Cerebellar cortex (tissue), 1 donor: ENCODE results near the gene CCL4.
"Not testable (repeated sequence)": the region's sequence is repeated elsewhere in the genome, so short reads cannot be mapped to it uniquely, and the experiment has no call there.

Experiments used
- DNase-seq: peaks from one replicate; pipeline ENCODE4 v3.0.0-alpha.2; 2015; ENCODE audit warnings: low spot score

Gene CCL4

DNA sequence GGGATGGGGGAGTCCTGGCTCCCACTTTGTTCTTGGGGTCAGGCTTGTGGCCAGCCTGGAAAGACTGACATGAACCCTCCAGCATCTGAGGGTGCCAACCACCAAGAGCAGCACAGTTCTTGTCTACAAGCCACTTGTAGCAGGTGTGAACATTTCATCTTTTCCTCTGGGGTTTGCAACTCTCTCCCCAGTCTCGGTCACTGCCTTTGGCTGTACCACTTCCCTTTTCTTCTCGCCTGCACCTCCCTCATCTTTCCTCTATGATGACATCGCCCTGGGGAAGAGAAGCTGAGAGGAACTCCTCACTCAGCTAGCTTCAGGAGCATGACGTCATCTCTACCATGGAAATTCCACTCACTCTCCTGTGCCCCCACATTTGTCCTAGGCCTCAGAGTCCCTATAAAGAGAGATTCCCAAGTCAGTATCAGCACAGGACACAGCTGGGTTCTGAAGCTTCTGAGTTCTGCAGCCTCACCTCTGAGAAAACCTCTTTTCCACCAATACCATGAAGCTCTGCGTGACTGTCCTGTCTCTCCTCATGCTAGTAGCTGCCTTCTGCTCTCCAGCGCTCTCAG lies at the start of gene CCL4:
Gene CCL4, plus strand, starts transcription at position 427 of the 575 bp plus-strand sequence. Its CDS starts 79 bp downstream, at position 506.
- not testable (repeated sequence) for DNase-seq

GRCh38 chr17:36055171-36055570 lies 48.5 kb upstream of the CCL4 start:
- no peak for DNase-seq

DNA sequence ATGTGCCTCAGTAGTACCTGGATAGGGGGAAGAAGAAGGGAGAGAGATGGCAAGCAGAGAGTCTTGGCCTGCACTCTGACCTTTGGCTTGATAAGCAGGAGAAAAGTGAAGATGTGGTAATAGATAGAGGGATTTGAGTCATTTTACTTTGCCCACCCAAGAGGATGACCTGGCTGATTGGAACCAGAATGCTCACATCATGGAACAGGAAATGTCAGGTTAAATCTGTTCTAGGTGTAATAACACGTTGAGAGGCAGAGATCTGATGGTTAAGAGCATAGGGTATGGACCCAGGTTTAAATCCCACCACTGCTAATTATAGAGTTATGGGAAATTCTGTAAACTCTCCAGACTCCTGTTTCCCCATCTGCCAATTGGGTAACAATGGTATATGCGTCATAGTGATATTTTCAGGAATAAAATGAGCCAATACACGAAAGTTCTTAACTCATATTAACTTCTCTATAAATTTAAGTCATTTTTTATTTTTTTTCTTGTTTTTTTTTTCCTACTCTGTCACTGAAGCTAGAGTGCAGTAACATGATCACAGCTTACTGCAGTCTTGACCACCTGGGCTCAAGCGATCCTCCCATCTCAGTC lies 47.6 kb upstream of the CCL4 start:
- DNase-seq, result no peak

DNA sequence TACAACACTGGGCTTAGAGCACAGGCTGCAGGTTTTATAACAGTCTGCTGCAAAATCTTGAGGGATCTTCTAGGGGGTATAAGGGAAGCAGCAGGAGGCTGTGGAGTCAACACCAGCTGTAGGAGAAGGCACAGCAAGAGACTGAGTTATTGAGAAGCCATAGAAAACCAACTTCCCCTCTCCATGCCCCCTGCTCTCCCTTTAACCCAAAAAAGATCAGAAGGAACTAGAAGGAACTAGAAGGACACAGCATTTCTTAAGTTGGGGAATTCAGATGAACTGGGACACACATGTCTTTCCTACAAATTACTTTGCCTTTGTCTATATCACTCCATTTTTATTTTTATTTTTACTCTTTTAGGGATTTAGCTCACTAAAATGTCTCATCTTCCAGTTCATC lies 45.7 kb upstream of the CCL4 start:
- DNase-seq, result no peak

DNA sequence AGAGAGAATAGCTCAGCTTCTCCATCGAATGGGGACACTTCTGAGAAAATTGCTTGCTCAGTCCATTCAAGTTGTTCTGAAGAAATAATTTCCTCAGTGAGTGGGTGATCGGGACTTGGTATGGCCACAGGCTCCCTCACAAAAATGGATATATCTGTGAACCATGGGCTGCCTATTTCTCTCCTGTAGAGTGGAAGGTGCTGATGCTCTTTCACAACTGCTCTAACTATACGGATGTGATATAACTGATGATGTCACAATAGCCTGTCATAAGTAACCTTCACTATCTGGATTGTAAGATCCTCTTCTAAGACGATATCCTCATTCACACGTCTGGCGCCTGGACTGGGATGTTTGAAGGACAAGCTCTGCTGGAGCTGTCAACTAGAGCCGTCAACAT lies 44.2 kb upstream of the CCL4 start:
- DNase-seq, result no peak

- DNase-seq, result no peak
These were observed 42.8 kb upstream of the CCL4 start for GRCh38 chr17:36060816-36061215.

GRCh38 chr17:36063786-36064541 lies 39.7 kb upstream of the CCL4 start, which contains the start of gene CCL18:
Gene CCL18, plus strand, starts transcription at chr17:36064272. Its CDS starts 71 bp downstream, at chr17:36064343.
- no peak for DNase-seq

DNA sequence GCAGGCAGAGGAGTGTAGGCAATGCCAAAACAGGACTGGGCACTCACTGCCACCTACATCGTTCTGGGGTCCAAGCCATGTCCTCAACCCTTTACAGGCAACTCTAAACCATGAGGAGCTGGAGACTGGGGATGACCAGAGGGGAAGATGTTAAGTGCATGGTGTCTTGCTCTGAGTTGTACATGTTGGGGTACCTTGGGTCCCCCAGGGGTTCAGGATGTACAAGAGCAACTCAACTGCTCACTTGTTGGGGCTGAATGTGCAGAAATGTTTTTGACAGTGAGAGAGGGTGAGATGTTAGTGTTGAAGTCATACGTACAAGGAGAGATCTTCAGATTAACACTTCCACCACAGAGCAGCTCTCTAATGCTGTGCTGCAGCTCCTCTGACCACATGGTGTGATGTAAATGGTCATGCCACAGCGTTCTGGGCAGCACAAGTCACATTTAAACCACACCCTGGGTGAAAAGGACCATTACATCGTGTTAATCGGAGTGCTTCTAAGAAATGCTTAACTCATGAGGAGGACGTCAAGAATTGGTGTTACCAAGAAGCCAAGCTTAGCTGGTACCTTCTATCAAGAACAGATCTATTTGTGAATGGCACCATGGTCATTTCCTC lies 37.2 kb upstream of the CCL4 start:
- DNase-seq, result no peak

DNA sequence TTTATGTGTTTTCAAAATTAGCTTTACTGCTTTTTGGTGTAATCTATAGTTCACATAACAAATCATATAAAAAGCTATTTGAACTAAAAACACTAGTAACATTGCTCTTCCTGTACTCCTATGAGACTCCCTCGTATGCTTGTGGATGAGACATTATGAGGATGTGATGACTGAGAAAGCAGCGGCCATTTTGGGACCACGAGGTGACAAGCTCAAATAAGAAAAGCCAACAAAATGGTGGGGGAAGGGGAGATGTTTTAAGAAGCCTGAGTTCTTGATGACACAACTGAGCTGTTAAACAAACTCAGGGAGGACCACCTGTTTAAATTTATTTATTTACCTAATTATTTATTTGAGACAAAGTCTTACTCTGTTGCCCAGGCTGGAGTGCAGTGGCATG lies 35.1 kb upstream of the CCL4 start:
- no peak for DNase-seq

DNA sequence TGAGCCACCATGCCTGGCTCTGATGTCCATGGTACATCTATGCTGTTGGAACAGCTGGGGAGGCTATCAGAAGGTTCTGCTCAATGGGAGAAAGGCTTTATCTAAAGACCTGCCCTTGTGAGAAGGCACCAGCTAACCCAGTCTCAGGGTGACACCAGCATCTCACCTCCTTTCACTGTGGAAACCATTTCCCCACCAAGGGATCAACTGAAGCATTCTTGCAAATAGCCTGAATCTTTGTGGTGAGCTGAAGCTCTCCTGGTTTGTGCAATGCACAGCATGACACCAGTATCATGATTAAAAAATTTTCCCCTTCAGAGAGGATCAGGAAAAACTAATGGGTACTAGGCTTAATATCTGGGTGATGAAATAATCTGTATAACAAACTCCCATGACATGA lies 34.5 kb upstream of the CCL4 start:
- no peak for DNase-seq

DNA sequence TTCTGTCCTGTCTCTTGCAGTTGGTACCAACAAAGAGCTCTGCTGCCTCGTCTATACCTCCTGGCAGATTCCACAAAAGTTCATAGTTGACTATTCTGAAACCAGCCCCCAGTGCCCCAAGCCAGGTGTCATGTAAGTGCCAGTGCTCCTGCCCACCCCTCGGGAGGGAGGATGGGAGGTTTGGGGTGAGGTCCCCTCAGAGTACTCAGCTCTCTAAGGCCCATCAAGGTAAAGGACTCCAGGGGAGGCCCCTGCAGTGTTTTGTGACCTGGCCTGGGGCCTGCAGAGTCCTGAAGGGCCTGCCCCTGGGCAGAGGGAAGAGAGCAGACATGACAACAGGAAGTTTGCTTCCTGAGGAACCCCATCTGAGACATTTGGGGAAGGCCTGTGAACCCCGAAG lies 33.2 kb upstream of the CCL4 start:
- DNase-seq, result no peak

GRCh38 chr17:36071751-36072150 lies 31.9 kb upstream of the CCL4 start:
- DNase-seq, result no peak

DNA sequence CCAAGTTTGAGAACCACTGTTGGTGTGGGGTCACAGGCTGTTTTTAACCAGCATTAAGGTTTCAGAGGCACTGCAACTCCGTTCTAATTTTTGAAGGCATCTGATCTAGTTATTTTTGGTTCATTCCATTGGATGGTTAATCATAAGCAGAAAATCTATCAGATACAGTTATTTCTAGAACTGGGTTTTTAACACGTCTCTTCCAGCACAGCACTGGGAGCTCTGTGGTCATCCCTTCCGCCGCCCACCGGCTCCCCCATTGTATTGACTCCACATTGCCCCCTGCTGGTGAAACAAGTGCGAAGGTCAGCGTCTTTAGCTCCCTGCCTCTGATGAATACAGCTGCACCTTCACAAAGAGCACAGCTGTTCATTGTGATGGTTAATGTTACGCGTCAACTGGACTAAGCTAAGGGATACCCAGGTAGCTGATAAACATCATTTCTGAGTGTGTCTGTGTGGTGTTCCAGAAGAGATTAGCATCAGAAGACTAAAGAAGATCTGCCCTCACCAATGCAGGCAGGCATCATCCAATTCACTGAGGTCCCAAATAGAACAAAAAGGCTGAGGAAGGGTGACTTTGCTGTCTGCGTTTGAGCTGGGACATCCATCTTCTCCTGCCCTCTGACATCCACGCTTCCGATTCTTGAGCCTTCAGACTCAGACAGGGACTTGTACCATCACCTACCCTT lies 31.1 kb upstream of the CCL4 start:
- peak; percentile 34 for DNase-seq

DNA sequence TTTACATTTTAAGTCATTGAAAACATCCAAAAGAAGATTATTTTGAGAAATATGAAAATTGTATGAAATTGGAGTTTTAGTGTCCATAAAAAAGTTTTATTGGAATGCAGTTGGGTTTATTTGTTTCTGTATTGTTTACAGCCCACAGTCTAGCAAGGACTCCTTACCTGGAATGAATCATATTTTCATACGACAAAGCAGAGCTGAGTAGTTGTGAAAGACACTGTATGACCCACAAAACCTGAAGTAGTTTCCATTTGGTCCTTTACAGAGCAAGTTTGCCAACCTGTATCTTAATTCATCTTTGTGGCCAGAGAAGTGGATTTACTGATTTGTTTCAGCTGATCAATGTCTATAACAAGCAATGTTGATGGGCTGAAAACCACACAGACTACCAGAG lies 29.3 kb upstream of the CCL4 start:
- no peak for DNase-seq

- DNase-seq, result not testable (repeated sequence)
These were observed 21.8 kb upstream of the CCL4 start for GRCh38 chr17:36081681-36082471.

- DNase-seq, result not testable (repeated sequence)
These were observed 21.0 kb upstream of the CCL4 start for GRCh38 chr17:36082482-36083120.

GRCh38 chr17:36083691-36084090 lies 19.9 kb upstream of the CCL4 start:
- not testable (repeated sequence) for DNase-seq

- DNase-seq, result no peak
These were observed 17.9 kb upstream of the CCL4 start for GRCh38 chr17:36085765-36086164.

DNA sequence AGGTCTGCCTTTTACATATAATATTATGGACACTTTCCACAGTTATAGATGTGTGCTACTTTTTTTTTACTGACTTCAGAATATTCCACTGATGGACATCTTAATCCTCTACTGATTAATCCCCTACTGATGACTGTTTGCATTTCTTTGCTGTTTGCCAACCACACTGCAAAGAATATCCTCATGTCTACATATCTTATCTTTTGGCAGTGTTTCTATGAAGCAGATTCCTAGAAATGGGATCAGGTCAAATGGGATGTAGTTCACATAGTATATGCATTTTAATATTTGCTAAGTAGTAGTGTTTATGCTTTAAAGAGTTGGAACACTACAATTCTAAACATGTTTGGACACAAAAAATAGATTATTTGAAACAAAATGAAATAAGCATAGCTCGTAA lies 16.8 kb upstream of the CCL4 start:
- DNase-seq, result no peak

GRCh38 chr17:36087471-36087870 lies 16.2 kb upstream of the CCL4 start:
- not testable (repeated sequence) for DNase-seq
